Renal cortical epithelial cell (primary cell): ENCODE measurements around the gene PDE4B. TPM values are rescaled to one million over a fixed set of nuclear protein-coding genes. Genes with fewer than 3 reads are reported as not detected.

Experiments
- DNase-seq: peaks from one replicate; pipeline ENCODE4 v3.0.0-alpha.2; 2011; ENCODE audit warnings: low read depth
- total RNA-seq: library from RNA; depleted of rRNA; stranded (reverse); fragments of >200 nt; gene quantifications from 2 replicates; pipeline ENCODE4 v1.2.3, GENCODE V29; 2014

The PDE4B gene
- total RNA-seq, 1 donor from 2014 or later: 0.70 TPM

- DNase-seq: no peak
These were observed 89.4 kb downstream of the PDE4B start for GRCh38 chr1:65882076-65882475.

GRCh38 chr1:65889441-65889840 lies 96.7 kb downstream of the PDE4B start:
- no peak for DNase-seq

GRCh38 chr1:65890201-65890843 lies 97.6 kb downstream of the PDE4B start:
- peak; percentile 6 for DNase-seq

GRCh38 chr1:65894738-65895605 lies 102.3 kb downstream of the PDE4B start:
- peak; percentile 80 for DNase-seq

GRCh38 chr1:65896721-65897120 lies 104.0 kb downstream of the PDE4B start:
- peak; percentile 11 for DNase-seq

GRCh38 chr1:65897485-65897884 lies 104.8 kb downstream of the PDE4B start:
- DNase-seq: no peak

GRCh38 chr1:65904681-65905083 lies 112.0 kb downstream of the PDE4B start:
- no peak for DNase-seq

GRCh38 chr1:65910432-65910831 lies 117.7 kb downstream of the PDE4B start:
- no peak for DNase-seq

GRCh38 chr1:65911679-65912078 lies 119.0 kb downstream of the PDE4B start:
- DNase-seq: peak; percentile 19

- DNase-seq: no peak
These were observed 125.9 kb downstream of the PDE4B start for GRCh38 chr1:65918564-65918963.

- no peak for DNase-seq
These were observed 128.8 kb downstream of the PDE4B start for GRCh38 chr1:65921446-65921845.

- peak; percentile 79 for DNase-seq
These were observed 131.8 kb downstream of the PDE4B start for GRCh38 chr1:65924471-65924870.

- no peak for DNase-seq
These were observed 145.8 kb downstream of the PDE4B start for GRCh38 chr1:65938506-65938905.

GRCh38 chr1:65939191-65939590 lies 146.5 kb downstream of the PDE4B start:
- no peak for DNase-seq

GRCh38 chr1:65939636-65940035 lies 146.9 kb downstream of the PDE4B start:
- DNase-seq: no peak

- DNase-seq: no peak
These were observed 147.4 kb downstream of the PDE4B start for GRCh38 chr1:65940126-65940525.

GRCh38 chr1:65942476-65942875 lies 149.8 kb downstream of the PDE4B start:
- DNase-seq: no peak

GRCh38 chr1:65946376-65946775 lies 153.7 kb downstream of the PDE4B start:
- DNase-seq: no peak

- no peak for DNase-seq
These were observed 154.3 kb downstream of the PDE4B start for GRCh38 chr1:65946960-65947359.

- DNase-seq: peak; percentile 59
These were observed 156.0 kb downstream of the PDE4B start for GRCh38 chr1:65948609-65949229.

GRCh38 chr1:65949230-65949626 lies 156.5 kb downstream of the PDE4B start:
- DNase-seq: peak; percentile 37

GRCh38 chr1:65949933-65950332 lies 157.2 kb downstream of the PDE4B start:
- no peak for DNase-seq

- DNase-seq: peak; percentile 6
These were observed 160.0 kb downstream of the PDE4B start for GRCh38 chr1:65952696-65953095.
